MM.1S (cell line): ENCODE data around the gene RIPK4.

ENCODE experiments used
- DNase-seq: peaks from one replicate; pipeline ENCODE4 v3.0.0-alpha.2; 2015
- H2AFZ ChIP-seq: fragments of 300-600 bp; sonication (generic); 2 replicates; pipeline ENCODE4 v1.6.0; 2016; ENCODE audit warnings: antibody characterized with exemption, low read length
- H3F3A ChIP-seq: fragments of 300-600 bp; sonication (generic); 2 replicates; pipeline ENCODE4 v1.6.1; 2016; ENCODE audit warnings: mild to moderate bottlenecking, antibody characterized with exemption, low read length, moderate library complexity, mixed read lengths; ENCODE audit not compliant: insufficient read depth
- H3K27ac ChIP-seq: fragments of 300-600 bp; sonication (generic); 2 replicates; pipeline ENCODE4 v1.5.1; 2016; ENCODE audit warnings: mild to moderate bottlenecking, low read length
- H3K27me3 ChIP-seq: fragments of 300-600 bp; sonication (generic); replicated peaks from 2 replicates; pipeline ENCODE4 v1.6.0; 2016; ENCODE audit warnings: low read length; ENCODE audit not compliant: insufficient read depth
- H3K36me3 ChIP-seq: fragments of 300-600 bp; sonication (generic); replicated peaks from 2 replicates; pipeline ENCODE4 v1.6.1; 2016; ENCODE audit warnings: mild to moderate bottlenecking, low read length, mixed read lengths; ENCODE audit not compliant: insufficient read depth
- H3K4me1 ChIP-seq: fragments of 300-600 bp; sonication (generic); 2 replicates; pipeline ENCODE4 v1.6.1; 2016; ENCODE audit warnings: low read length, mixed read lengths
- H3K4me2 ChIP-seq: fragments of 300-600 bp; sonication (generic); 2 replicates; pipeline ENCODE4 v1.6.0; 2016; ENCODE audit warnings: low read depth, low read length
- H3K4me3 ChIP-seq: fragments of 300-600 bp; sonication (generic); 2 replicates; pipeline ENCODE4 v1.5.1; 2016; ENCODE audit warnings: low read length, mixed read lengths
- H3K79me2 ChIP-seq: fragments of 300-600 bp; sonication (generic); 2 replicates; pipeline ENCODE4 v1.6.1; 2016; ENCODE audit warnings: mixed run types, low read length, mixed read lengths
- H3K9ac ChIP-seq: fragments of 300-600 bp; sonication (generic); 2 replicates; pipeline ENCODE4 v1.6.1; 2016; ENCODE audit warnings: low read length, mixed read lengths
- H3K9me2 ChIP-seq: fragments of 300-600 bp; sonication (generic); replicated peaks from 2 replicates; pipeline ENCODE4 v1.6.1; 2016; ENCODE audit warnings: mild to moderate bottlenecking, low read length, mixed read lengths; ENCODE audit not compliant: insufficient read depth
- H3K9me3 ChIP-seq: fragments of 300-600 bp; sonication (generic); replicated peaks from 2 replicates; pipeline ENCODE4 v1.6.1; 2016; ENCODE audit warnings: mild to moderate bottlenecking, low read length, mixed read lengths; ENCODE audit not compliant: insufficient read depth
- H4K20me1 ChIP-seq: fragments of 300-600 bp; sonication (generic); 2 replicates; pipeline ENCODE4 v1.6.1; 2016; ENCODE audit warnings: mild to moderate bottlenecking, low read length, moderate library complexity, mixed read lengths; ENCODE audit not compliant: insufficient read depth
- EZH2 ChIP-seq: fragments of 300-600 bp; sonication (generic); optimal IDR thresholded peaks from 2 replicates; pipeline ENCODE3; 2017; ENCODE audit warnings: low read depth, mild to moderate bottlenecking, antibody characterized with exemption, low read length, mixed read lengths
- EZH2phosphoT487 ChIP-seq: fragments of 300-600 bp; sonication (generic); IDR thresholded peaks from 2 replicates; pipeline ENCODE4 v1.6.1; 2018; ENCODE audit warnings: antibody characterized with exemption, low read length
- TF ChIP-seq, protein P1 (sequence below): fragments of 300-600 bp; sonication (generic); IDR thresholded peaks from 2 replicates; pipeline ENCODE4 v1.5.1; 2016; ENCODE audit warnings: antibody characterized with exemption, low read length, mixed read lengths

Gene RIPK4

GRCh38 chr21:41692185-41692565 lies 74.7 kb downstream of the RIPK4 start:
- no peaks in the 10 kb centered on the region for H3K9me2 ChIP-seq
- H3K4me2 ChIP-seq: no peak overlapping the region
- TF ChIP-seq EZH2phosphoT487 (no peak), EZH2 (no peak)
- TF ChIP-seq, protein P1, sequence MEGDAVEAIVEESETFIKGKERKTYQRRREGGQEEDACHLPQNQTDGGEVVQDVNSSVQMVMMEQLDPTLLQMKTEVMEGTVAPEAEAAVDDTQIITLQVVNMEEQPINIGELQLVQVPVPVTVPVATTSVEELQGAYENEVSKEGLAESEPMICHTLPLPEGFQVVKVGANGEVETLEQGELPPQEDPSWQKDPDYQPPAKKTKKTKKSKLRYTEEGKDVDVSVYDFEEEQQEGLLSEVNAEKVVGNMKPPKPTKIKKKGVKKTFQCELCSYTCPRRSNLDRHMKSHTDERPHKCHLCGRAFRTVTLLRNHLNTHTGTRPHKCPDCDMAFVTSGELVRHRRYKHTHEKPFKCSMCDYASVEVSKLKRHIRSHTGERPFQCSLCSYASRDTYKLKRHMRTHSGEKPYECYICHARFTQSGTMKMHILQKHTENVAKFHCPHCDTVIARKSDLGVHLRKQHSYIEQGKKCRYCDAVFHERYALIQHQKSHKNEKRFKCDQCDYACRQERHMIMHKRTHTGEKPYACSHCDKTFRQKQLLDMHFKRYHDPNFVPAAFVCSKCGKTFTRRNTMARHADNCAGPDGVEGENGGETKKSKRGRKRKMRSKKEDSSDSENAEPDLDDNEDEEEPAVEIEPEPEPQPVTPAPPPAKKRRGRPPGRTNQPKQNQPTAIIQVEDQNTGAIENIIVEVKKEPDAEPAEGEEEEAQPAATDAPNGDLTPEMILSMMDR: no peak
- H3K36me3 ChIP-seq: no peaks in the 10 kb centered on the region
- H3F3A ChIP-seq: no peaks in the 10 kb centered on the region
- no peak overlapping the region for H2AFZ ChIP-seq
- no peaks in the 10 kb centered on the region for H3K79me2 ChIP-seq
- no peaks in the 10 kb centered on the region for H3K9me3 ChIP-seq
- peaks cover 90% of the 10 kb centered on the region for H3K27me3 ChIP-seq
- no peak for DNase-seq
- H4K20me1 ChIP-seq: no peaks in the 10 kb centered on the region
- H3K4me3 ChIP-seq: no peak overlapping the region
- no peak overlapping the region for H3K27ac ChIP-seq
- H3K4me1 ChIP-seq: no peaks in the 10 kb centered on the region
- H3K9ac ChIP-seq: no peak overlapping the region

DNA sequence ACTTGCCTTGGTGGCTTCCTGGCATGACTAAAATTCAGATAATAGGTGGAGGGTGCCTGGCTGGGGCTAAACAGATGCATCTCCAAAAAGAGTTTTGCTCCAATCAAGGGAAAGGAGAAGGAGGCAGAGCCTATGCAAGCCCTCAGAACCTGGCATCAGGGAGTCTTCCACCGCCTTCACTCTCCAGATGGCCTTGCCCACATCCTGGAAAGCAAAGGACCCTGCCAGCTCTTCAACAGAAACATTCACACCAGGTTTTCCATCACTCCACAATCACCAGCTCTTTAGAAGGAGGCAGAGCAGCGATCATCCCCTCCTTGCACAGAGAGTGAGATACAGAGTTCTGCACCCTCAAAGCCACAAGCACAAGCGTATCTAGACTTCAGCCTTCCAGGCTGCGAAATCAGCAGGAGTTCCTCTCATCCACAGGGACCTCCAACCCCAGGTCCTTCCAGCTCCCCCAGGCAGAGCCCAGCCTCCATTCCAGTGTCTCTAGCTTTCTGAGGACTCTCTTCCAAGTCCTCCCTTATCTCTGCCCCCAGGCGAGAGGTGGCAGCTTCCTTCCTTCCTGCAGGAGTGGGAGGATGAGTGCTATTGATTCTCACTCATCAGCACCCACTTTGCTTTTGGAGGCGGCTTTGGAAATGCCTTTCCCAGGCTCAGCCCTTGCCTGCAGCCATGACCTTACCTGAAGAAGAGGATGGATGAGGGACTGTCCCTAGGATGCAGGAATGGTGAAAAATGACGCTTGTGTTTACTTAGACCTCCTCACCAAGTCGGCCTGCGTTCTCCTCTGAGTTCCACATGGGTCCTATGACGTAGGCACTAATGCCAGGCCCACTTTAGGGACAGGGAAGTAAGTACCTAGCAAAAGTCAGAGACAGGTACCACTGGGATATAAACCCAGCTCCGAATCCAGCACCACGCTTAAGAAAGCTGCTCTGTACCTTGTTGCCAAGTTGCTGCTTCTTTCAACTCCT lies 75.4 kb downstream of the RIPK4 start:
- Histone ChIP-seq H3K4me1 (no peaks in the 10 kb centered on the region), H3K9me3 (no peaks in the 10 kb centered on the region), H3K79me2 (no peaks in the 10 kb centered on the region), H3K9me2 (no peaks in the 10 kb centered on the region), H3K4me3 (no peak overlapping the region), H4K20me1 (no peaks in the 10 kb centered on the region), H3F3A (no peaks in the 10 kb centered on the region), H3K27me3 (peaks cover 90% of the 10 kb centered on the region), H3K27ac (no peak overlapping the region), H3K4me2 (no peak overlapping the region), H3K9ac (no peak overlapping the region), H2AFZ (no peak overlapping the region), H3K36me3 (no peaks in the 10 kb centered on the region)
- DNase-seq: no peak
- TF ChIP-seq EZH2phosphoT487: no peak
- TF ChIP-seq EZH2: no peak
- TF ChIP-seq, protein P1: no peak
